A673 (cell line): ENCODE results near the gene CNTROB. TPM values are rescaled to one million over a fixed set of nuclear protein-coding genes. Genes with fewer than 3 reads are reported as not detected.

Experiments
- BruUV-seq: library from RNA; stranded (reverse); fragments of 400-500 nt; replicated peaks from 2 replicates; lab custom pipeline; 2021; lab: Mats Ljungman, UMichigan
- CTCF ChIA-PET: fragments of 300-600 bp; sonication (Branson Sonifier 250); formaldehyde crosslinking; loops from one replicate; lab custom pipeline; 2022; ENCODE audit warnings: antibody characterized with exemption; lab: Charles Lee
- POLR2A ChIA-PET: fragments of 300-600 bp; sonication (Branson Sonifier 250); formaldehyde crosslinking; loops from one replicate; lab custom pipeline; 2022; ENCODE audit warnings: antibody characterized with exemption; ENCODE audit not compliant: low non-redundant PET; lab: Charles Lee
- DNase-seq: peaks from one replicate; pipeline ENCODE4 v3.0.0-alpha.2; 2015; ENCODE audit warnings: low spot score
- H3K27ac ChIP-seq: fragments of 200-600 bp; sonication (generic); 2 replicates; pipeline ENCODE4 v1.5.1; 2016; ENCODE audit warnings: mixed run types, low read depth, mild to moderate bottlenecking, mixed read lengths, antibody characterized with exemption, low read length; ENCODE audit not compliant: poor library complexity, severe bottlenecking
- H3K27me3 ChIP-seq: fragments of 200-600 bp; sonication (generic); replicated peaks from 2 replicates; pipeline ENCODE4 v1.6.1; 2017; ENCODE audit warnings: mixed run types, low read depth, mild to moderate bottlenecking, mixed read lengths, antibody characterized with exemption, low read length; ENCODE audit not compliant: insufficient read depth, poor library complexity
- H3K36me3 ChIP-seq: fragments of 200-600 bp; sonication (generic); 2 replicates; pipeline ENCODE4 v1.6.1; 2016; ENCODE audit warnings: mixed run types, mild to moderate bottlenecking, mixed read lengths, antibody characterized with exemption, low read length; ENCODE audit not compliant: insufficient read depth, poor library complexity, severe bottlenecking
- H3K4me1 ChIP-seq: fragments of 200-600 bp; sonication (generic); 2 replicates; pipeline ENCODE4 v1.6.1; 2017; ENCODE audit warnings: mixed run types, mild to moderate bottlenecking, mixed read lengths, antibody characterized with exemption, low read length; ENCODE audit not compliant: insufficient read depth, poor library complexity, severe bottlenecking
- H3K4me3 ChIP-seq: fragments of 200-600 bp; sonication (generic); 2 replicates; pipeline ENCODE4 v1.5.1; 2016; ENCODE audit warnings: low read depth, mixed run types, mild to moderate bottlenecking, mixed read lengths, low read length; ENCODE audit not compliant: poor library complexity, severe bottlenecking
- H3K9me3 ChIP-seq: fragments of 200-600 bp; sonication (generic); 2 replicates; pipeline ENCODE4 v1.6.1; 2016; ENCODE audit warnings: mixed run types, low read depth, mild to moderate bottlenecking, mixed read lengths, antibody characterized with exemption, low read length; ENCODE audit not compliant: poor library complexity, severe bottlenecking
- CTCF ChIP-seq: fragments of 300-800, 200-600 bp; sonication (generic); conservative IDR thresholded peaks from 2 replicates; pipeline ENCODE4 v1.5.1; 2017; ENCODE audit warnings: low read depth, mild to moderate bottlenecking, antibody characterized with exemption, low read length, moderate library complexity, mixed read lengths
- EZH2 ChIP-seq: fragments of 200-600 bp; sonication (generic); IDR thresholded peaks from 2 replicates; pipeline ENCODE4 v1.6.1; 2017; ENCODE audit warnings: borderline replicate concordance, low read depth, mild to moderate bottlenecking, mixed read lengths, antibody characterized with exemption, low read length; ENCODE audit not compliant: poor library complexity, severe bottlenecking
- intact Hi-C: fragments of 100-400 bp; cut with micrococcal nuclease; formaldehyde crosslinking; loops from one replicate; pipeline ENCODE4 v1.10.0; 2022; ENCODE audit not compliant: unreplicated experiment
- total RNA-seq: library from RNA; stranded (reverse); gene quantifications from 2 replicates; pipeline ENCODE4 v1.2.3, GENCODE V29; 2021

CNTROB gene
- total RNA-seq, 1 experiment from 2014 or later: 72.3 TPM

GRCh38 chr17:7984904-7985303 lies 52.9 kb downstream of the CNTROB start:
- Histone ChIP-seq H3K4me1 (peaks cover 3% of the 10 kb centered on the region), H3K36me3 (no peaks in the 10 kb centered on the region), H3K27ac (no peak overlapping the region), H3K4me3 (no peak overlapping the region), H3K27me3 (no peaks in the 10 kb centered on the region), H3K9me3 (no peaks in the 10 kb centered on the region)
- intact Hi-C loops: loop anchor here (5.0 kb wide), 1 partner anchor 243 kb away; no protein-coding TSS in a partner anchor
- ChIA-PET POLR2A (no interaction called here), CTCF (no interaction called here)
- TF ChIP-seq CTCF (no peak), EZH2 (no peak)
- BruUV-seq: no TSS peak
- DNase-seq: no peak

GRCh38 chr17:7987112-7987893 lies 55.3 kb downstream of the CNTROB start:
- intact Hi-C loops: loop anchor here (5.0 kb wide), 1 partner anchor 245 kb away; no protein-coding TSS in a partner anchor
- ChIA-PET CTCF (interaction anchor here (0.6 kb wide), 1 partner anchor 102 kb away, joined by 3 read pairs; no protein-coding TSS in a partner anchor), POLR2A (no interaction called here)
- Histone ChIP-seq H3K4me1 (peaks cover 3% of the 10 kb centered on the region), H3K4me3 (no peak overlapping the region), H3K9me3 (no peaks in the 10 kb centered on the region), H3K27ac (no peak overlapping the region), H3K27me3 (no peaks in the 10 kb centered on the region), H3K36me3 (no peaks in the 10 kb centered on the region)
- TF ChIP-seq EZH2: no peak
- no peak for TF ChIP-seq CTCF
- no peak for DNase-seq
- no TSS peak for BruUV-seq

GRCh38 chr17:7988750-7989178 lies 56.8 kb downstream of the CNTROB start:
- Histone ChIP-seq H3K36me3 (no peaks in the 10 kb centered on the region), H3K27me3 (no peaks in the 10 kb centered on the region), H3K9me3 (no peaks in the 10 kb centered on the region), H3K4me1 (peaks cover 3% of the 10 kb centered on the region), H3K4me3 (no peak overlapping the region), H3K27ac (no peak overlapping the region)
- peak; percentile 67 for TF ChIP-seq CTCF
- TF ChIP-seq EZH2: no peak
- POLR2A ChIA-PET: no interaction called here
- peak; percentile 90 for DNase-seq
- no TSS peak for BruUV-seq
- CTCF ChIA-PET: interaction anchor here (0.6 to 1.9 kb wide), 11 partner anchors 10 to 332 kb away, joined by 3 to 9 read pairs (median 4); partner anchors contain the start of gene KCNAB3
- intact Hi-C loops: loop anchor here (1.0 to 5.0 kb wide), 3 partner anchors 75 to 246 kb away; no protein-coding TSS in a partner anchor
